Skeletal muscle tissue (tissue), 4 donors: Measurements from ENCODE around the gene PLEK2. TPM values are rescaled to one million over a fixed set of nuclear protein-coding genes. Genes with fewer than 3 reads are reported as not detected.
"Not testable (repeated sequence)": the region's sequence is repeated elsewhere in the genome, so short reads cannot be mapped to it uniquely, and the experiment has no call there.

Experiments
- H3K27ac ChIP-seq: one replicate; pipeline ENCODE4 v1.7.0; 2013; ENCODE audit warnings: mild to moderate bottlenecking, low read depth, low read length, inconsistent platforms
- H3K27me3 ChIP-seq, 3 donors: one replicate each; pipeline ENCODE4 v1.7.0; 2013; ENCODE audit warnings: low read length in 3 of 3; ENCODE audit not compliant: control insufficient read depth in 3 of 3, insufficient read depth in 3 of 3
- H3K36me3 ChIP-seq, 3 donors: one replicate each; pipeline ENCODE4 v1.7.0; 2013; ENCODE audit warnings: low read length in 3 of 3; ENCODE audit not compliant: control insufficient read depth in 3 of 3, insufficient read depth in 3 of 3
- H3K4me1 ChIP-seq, 3 donors: one replicate each; pipeline ENCODE4 v1.7.0; 2013; ENCODE audit warnings: low read length in 3 of 3, mild to moderate bottlenecking in 3 of 3; ENCODE audit not compliant: control insufficient read depth in 3 of 3, insufficient read depth in 3 of 3
- H3K4me3 ChIP-seq, 3 donors: one replicate each; pipeline ENCODE4 v1.7.0; 2013; ENCODE audit warnings: low read length in 3 of 3
- H3K9ac ChIP-seq, 3 donors: one replicate each; pipeline ENCODE4 v1.7.0; 2013; ENCODE audit warnings: low read length in 3 of 3, mild to moderate bottlenecking in 3 of 3, moderate library complexity in 2 of 3, low read depth in 1 of 3
- H3K9me3 ChIP-seq, 3 donors: one replicate each; pipeline ENCODE4 v1.7.0; 2013; ENCODE audit warnings: low read length in 3 of 3; ENCODE audit not compliant: control insufficient read depth in 3 of 3
- total RNA-seq: library from RNA; depleted of rRNA; stranded (reverse); fragments of >200 nt; gene quantifications from one replicate; pipeline ENCODE4 v1.2.3, GENCODE V29; 2014
- donor health status: Osteomylitis.

Gene PLEK2
- total RNA-seq, 1 donor from 2014 or later: 3.7 TPM

DNA sequence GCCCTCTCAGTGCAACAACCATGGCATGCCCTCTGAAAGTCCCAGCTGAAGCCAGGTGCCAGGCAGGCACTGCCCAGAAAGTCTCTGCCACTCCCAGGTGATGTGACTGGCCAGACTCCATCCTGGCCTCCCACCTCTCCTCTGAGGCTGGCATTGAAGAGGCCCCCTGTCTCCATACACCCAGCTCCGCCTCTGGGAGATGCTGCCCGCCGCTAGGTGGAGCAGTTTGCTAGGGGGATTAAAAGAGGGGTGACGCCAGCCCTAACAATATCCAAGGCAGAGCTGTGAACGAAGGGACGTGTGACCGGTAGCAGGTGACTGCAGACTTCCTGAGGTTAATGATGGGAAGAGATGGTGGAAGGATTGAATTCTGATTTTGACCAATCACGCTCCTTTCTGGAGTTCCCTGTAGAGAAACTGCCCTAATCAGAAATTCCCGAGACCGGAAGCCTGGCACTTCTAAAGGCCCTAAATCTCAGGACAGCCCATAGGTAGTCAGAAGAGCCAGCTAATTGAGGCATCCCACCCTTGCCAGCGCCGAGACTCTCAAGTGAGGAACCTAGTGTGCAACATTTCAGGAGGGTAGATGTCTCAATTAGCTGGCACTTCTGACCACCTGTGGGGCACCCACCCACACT lies 8.3 kb upstream of the PLEK2 start:
- H3K9ac ChIP-seq: no peak overlapping the region
- H3K4me1 ChIP-seq: no peaks in the 10 kb centered on the region
- no peaks in the 10 kb centered on the region for H3K9me3 ChIP-seq
- no peak overlapping the region for H3K4me3 ChIP-seq
- H3K27ac ChIP-seq: no peak overlapping the region
- H3K36me3 ChIP-seq: no peaks in the 10 kb centered on the region
- H3K27me3 ChIP-seq: no peaks in the 10 kb centered on the region

DNA sequence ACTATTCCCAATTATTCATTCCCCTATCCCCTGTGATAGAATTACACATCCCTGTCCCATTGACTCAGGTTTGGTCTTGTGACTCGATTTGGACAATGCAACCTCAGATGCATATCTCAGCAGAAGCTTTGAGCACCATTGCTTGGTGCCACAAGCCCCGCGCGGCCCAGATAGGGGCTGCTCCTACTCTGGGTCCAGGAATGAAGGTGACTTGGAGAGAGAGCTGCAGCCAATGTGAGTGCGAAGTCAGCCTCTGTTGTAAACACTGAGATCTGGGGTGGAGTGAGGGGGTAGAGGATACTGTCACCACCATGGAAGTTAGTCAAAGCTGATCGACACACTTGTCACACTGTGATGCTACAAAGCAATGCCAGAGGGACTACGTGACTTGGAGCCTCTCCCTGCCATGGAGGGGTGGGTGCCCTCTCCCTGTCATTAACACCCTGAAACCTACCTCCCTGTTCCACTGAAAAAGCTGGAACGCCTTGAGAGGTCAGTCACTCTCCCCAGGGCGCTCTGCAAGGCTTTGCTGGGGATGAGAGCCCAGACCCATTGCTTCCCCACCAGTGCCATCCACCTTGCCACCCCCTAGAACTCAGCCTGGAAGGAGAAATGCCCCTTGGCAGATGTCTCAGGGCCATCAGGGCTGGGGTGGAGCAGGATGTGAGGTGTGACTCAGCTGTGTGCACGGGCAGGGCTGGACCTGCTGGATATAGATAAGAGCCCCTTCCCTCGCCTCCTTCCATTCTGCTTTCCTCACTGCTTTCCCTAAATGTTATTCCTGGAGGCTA lies 6.6 kb upstream of the PLEK2 start:
- Histone ChIP-seq H3K4me3 (no peak overlapping the region), H3K27me3 (peaks cover 0 to 7% (median 0%) of the 10 kb centered on the region in 3 donors), H3K9me3 (no peaks in the 10 kb centered on the region), H3K9ac (no peak overlapping the region), H3K27ac (no peak overlapping the region), H3K4me1 (no peaks in the 10 kb centered on the region), H3K36me3 (no peaks in the 10 kb centered on the region)

DNA sequence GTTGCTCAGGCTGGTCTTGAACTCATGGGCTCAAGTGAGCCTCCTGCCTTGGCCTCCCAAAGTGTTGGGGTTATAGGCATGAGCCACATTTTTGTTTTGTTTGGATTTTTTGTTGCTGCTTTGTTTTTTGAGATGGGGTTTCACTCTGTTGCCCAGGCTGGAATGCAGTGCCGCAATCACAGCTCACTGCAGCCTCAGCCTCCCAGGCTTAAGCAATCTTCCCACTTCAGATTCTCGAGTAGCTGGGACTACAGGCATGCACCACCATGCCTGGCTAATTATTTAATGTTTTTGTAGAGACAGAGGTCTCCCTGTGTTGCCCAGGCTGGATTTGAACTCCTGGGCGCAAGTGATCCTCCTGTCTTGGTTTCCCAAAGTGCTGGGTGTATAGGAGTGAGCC lies 5.7 kb upstream of the PLEK2 start:
- H3K36me3 ChIP-seq: no peaks in the 10 kb centered on the region

DNA sequence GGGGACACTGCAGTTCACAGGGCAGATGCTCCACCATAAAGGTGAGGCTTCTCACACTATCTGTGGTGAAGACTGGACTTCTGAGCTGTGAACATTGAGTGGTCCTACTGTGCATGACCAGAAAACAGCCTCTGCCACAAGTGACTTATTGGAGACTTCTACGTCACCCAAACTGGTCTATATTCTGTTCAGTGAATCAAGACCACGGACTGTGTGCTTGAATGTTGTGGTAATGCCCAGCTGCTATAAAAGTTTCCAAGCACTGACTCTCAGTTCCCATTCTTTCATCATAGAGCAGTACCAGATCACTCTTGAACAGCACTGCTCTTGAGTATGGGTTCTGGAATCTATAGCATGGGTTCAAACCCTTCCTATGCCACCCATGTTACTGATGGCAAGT lies 4.8 kb upstream of the PLEK2 start:
- peaks cover 4 to 5% (median 5%) of the 10 kb centered on the region in 3 donors for H3K4me1 ChIP-seq
- peaks cover 5 to 14% (median 10%) of the 10 kb centered on the region in 3 donors for H3K27me3 ChIP-seq
- no peaks in the 10 kb centered on the region for H3K9me3 ChIP-seq
- no peak overlapping the region for H3K9ac ChIP-seq
- no peak overlapping the region for H3K27ac ChIP-seq
- H3K4me3 ChIP-seq: no peak overlapping the region
- no peaks in the 10 kb centered on the region for H3K36me3 ChIP-seq

More for the DNA sequence above, 5.7 kb upstream of the PLEK2 start:
- H3K4me3 ChIP-seq: no peak overlapping the region
- H3K9ac ChIP-seq: no peak overlapping the region
- H3K4me1 ChIP-seq: no peaks in the 10 kb centered on the region
- H3K9me3 ChIP-seq: no peaks in the 10 kb centered on the region
- peaks cover 0 to 7% (median 1%) of the 10 kb centered on the region in 3 donors for H3K27me3 ChIP-seq
- H3K27ac ChIP-seq: no peak overlapping the region

DNA sequence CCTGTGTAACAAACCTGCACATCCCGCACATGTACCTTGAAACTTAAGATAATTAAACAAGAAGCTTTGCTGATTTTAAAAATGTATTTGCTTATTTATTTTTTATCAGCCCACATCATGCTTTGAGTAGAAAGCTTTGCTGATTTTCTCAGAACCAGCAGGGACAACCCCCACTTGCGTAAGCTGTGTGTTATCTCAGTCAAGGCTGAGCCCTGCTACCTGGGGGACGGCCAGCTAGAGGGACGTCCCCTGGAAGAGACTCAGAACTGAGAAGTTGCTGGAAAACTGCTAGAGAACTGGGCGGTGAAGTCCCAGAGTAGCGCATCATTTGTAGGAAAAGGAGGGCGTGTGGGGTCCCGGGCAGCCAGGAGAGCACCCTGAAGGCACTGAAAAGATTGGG lies 4.1 kb upstream of the PLEK2 start:
- H3K9ac ChIP-seq: no peak overlapping the region
- no peak overlapping the region for H3K27ac ChIP-seq
- H3K4me1 ChIP-seq: peaks cover 6 to 8% (median 7%) of the 10 kb centered on the region in 3 donors
- H3K36me3 ChIP-seq: no peaks in the 10 kb centered on the region
- H3K4me3 ChIP-seq: no peak overlapping the region
- no peaks in the 10 kb centered on the region for H3K9me3 ChIP-seq
- H3K27me3 ChIP-seq: peaks cover 12 to 21% (median 17%) of the 10 kb centered on the region in 3 donors

DNA sequence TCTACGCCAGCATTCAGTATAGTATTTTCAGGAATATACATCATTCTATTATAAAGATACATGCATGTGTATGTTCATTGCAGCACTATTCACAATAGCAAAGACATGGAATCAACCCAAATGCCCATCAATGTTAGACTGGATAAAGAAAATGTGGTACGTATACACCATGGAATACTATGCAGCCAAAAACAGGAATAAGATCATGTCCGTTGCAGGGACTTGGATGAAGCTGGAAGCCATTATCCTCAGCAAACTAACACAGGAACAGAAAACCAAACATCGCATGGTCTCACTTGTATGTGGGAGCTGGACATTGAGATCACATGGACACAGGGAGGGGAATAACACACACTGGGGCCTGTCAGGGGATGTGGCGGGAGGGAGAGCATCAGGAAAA lies 3.6 kb upstream of the PLEK2 start:
- not testable (repeated sequence) for H3K36me3 ChIP-seq, H3K27ac ChIP-seq, H3K4me1 ChIP-seq, H3K9me3 ChIP-seq, H3K9ac ChIP-seq, H3K4me3 ChIP-seq
- peaks cover 15 to 22% (median 20%) of the 10 kb centered on the region in 3 donors for H3K27me3 ChIP-seq

DNA sequence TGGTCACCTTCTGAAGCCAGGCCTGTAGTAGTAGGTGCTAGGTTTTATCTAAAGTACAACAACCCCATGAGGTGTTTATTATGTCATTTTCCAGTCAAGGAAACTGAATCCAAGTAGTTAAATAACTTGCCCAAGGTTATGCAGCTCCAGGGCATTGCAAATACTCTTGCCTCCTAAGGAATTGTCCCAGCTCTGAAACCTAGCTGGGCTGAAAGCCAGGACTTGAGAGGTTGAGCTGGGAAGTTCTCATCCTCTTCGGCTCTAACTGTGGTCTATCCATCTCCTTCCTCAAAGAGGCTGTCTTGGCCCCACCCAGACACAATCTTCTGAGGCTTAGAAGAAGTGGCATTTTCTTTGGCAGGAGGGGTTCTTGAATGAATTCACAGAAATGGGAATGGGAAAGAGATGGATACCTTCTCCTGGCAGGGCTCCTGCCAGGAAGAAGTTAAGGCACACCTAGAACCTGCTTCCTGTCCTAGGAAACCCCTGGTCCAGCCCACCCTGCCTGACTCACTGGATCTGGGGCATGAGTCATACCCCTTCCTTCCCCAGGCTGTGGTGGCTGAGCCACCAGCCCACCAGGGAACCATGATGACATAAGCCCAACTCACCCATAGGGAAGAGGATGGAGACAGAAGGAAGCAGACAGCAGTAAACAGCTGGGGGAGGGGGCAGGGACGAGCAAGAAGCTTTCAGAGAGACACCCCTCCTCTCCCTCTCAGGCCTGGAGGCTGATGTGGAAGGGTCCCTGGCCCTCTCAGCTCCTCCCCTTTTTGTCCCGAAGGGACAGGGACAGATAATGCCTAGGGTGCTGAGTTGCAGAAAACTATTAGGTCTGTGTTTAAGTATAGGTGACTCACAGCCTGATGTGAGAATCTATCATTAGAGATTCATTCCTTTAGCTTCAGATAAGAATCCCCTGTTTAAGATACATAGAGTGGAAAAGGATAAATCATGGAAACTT lies 2.1 kb upstream of the PLEK2 start:
- Histone ChIP-seq H3K4me3 (no peak overlapping the region), H3K9ac (no peak overlapping the region), H3K27ac (no peak overlapping the region), H3K9me3 (no peaks in the 10 kb centered on the region), H3K4me1 (peaks cover 6 to 8% (median 7%) of the 10 kb centered on the region in 3 donors), H3K27me3 (peaks cover 15 to 24% (median 22%) of the 10 kb centered on the region in 3 donors), H3K36me3 (no peaks in the 10 kb centered on the region)

DNA sequence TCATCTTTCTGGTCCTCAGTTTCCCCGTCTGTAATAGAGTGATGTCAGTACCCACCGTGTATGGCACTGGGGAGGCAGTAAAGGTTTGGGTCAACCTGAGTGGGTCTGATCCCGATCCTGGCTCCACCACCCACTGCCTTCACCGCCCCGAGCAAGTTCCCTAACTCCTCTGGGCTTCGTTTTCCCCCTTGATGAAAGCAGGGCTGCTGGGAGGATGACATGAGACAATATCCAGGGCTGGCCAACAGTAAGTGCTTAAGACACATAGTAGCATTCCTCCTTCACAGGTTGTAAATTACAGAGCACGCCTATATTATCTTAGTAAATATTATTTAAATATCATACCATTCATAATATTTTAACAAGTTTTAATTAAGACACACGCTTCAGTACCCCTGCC lies 595 bp downstream of the PLEK2 start:
- no peaks in the 10 kb centered on the region for H3K36me3 ChIP-seq
- H3K4me3 ChIP-seq: no peak overlapping the region
- H3K9ac ChIP-seq: no peak overlapping the region
- H3K9me3 ChIP-seq: no peaks in the 10 kb centered on the region
- no peak overlapping the region for H3K27ac ChIP-seq
- H3K4me1 ChIP-seq: peaks cover 6 to 8% (median 7%) of the 10 kb centered on the region in 3 donors
- peaks cover 15 to 24% (median 22%) of the 10 kb centered on the region in 3 donors for H3K27me3 ChIP-seq

DNA sequence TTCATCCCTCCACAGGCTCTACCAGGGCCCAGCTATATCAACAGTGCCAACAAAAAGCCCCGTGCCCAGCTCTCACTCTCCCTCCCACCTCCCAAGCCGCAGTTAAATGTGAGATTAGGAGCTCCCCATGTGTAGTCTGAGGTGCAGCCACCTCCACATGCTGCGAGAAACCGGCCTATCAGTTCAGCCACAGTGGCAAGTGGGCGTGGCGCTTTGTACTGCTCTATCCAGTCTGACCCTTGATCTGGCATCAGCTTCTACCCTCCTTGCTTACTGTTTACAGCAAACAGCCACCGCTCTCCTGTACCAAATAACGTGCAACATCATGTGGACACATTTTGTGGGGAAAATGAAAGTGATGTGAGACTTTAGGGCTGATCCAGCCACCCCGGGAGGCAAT lies 1.7 kb downstream of the PLEK2 start:
- Histone ChIP-seq H3K9me3 (no peaks in the 10 kb centered on the region), H3K9ac (no peak overlapping the region), H3K27ac (no peak overlapping the region), H3K4me1 (peaks cover 6 to 8% (median 7%) of the 10 kb centered on the region in 3 donors), H3K4me3 (no peak overlapping the region), H3K36me3 (no peaks in the 10 kb centered on the region), H3K27me3 (peaks cover 15 to 24% (median 22%) of the 10 kb centered on the region in 3 donors)
